Suprapubic skin (tissue), 4 donors: ENCODE data around the gene TKT.

ENCODE experiments used
- CTCF ChIP-seq, 2 donors: fragments of 200-600 bp in 1 of 2; fragments of 450-650 bp in 1 of 2; sonication (generic) in 1 of 2; IDR thresholded peaks; one replicate each; pipeline ENCODE4 v1.5.1; 2016 to 2019; ENCODE audit warnings: antibody characterized with exemption in 2 of 2, mild to moderate bottlenecking in 1 of 2, moderate library complexity in 1 of 2
- EP300 ChIP-seq: sonication (generic); formaldehyde crosslinking; IDR thresholded peaks from one replicate; pipeline ENCODE4 v1.6.1; 2017; ENCODE audit warnings: antibody characterized with exemption
- POLR2A ChIP-seq, 2 donors: fragments of 450-650 bp; IDR thresholded peaks; one replicate each; pipeline ENCODE4 v1.6.1; 2017; ENCODE audit warnings: antibody characterized with exemption in 2 of 2, mild to moderate bottlenecking in 2 of 2, moderate library complexity in 2 of 2
- POLR2AphosphoS5 ChIP-seq, 3 donors: sonication (generic); formaldehyde crosslinking; IDR thresholded peaks; one replicate each; pipeline ENCODE4 v1.6.1; 2017; ENCODE audit warnings: antibody characterized with exemption in 3 of 3

- TF ChIP-seq POLR2A (IDR thresholded peaks at IDR 0.05) (no peak), POLR2AphosphoS5 (IDR thresholded peaks at IDR 0.05) (no peak), CTCF (IDR thresholded peaks at IDR 0.05) (no peak), EP300 (no peak)
Observed at GRCh38 chr3:53264718-53265117, 8.9 kb upstream of the TKT start.
